NCI-H1694 (cell line): Measurements from ENCODE around the gene SMIM29.

Experiments used
- DNase-seq: peaks from one replicate; lab custom pipeline; 2025; lab: John Stamatoyannopoulos, UW

Gene SMIM29

GRCh38 chr6:34240329-34241248, 8.2 kb downstream of the SMIM29 start:
- no peak for DNase-seq

- no peak for DNase-seq
Observed at GRCh38 chr6:34239893-34240292, 8.9 kb downstream of the SMIM29 start.

- no peak for DNase-seq
Observed at GRCh38 chr6:34239500-34239825, 9.3 kb downstream of the SMIM29 start.

GRCh38 chr6:34238585-34239499, 10.0 kb downstream of the SMIM29 start:
- DNase-seq, result no peak

GRCh38 chr6:34237722-34238584, 10.9 kb downstream of the SMIM29 start:
- no peak for DNase-seq

GRCh38 chr6:34237316-34237721, 11.5 kb downstream of the SMIM29 start:
- DNase-seq, result no peak

- DNase-seq, result peak; percentile 60
Observed at GRCh38 chr6:34236443-34237315, 12.1 kb downstream of the SMIM29 start, which contains the start of gene HMGA1. HMGA1 (plus strand) TSS chr6:34236873; CDS start chr6:34240781, 3,908 bp downstream.

GRCh38 chr6:34236131-34236442, 12.7 kb downstream of the SMIM29 start:
- DNase-seq, result no peak

- no peak for DNase-seq
Observed at GRCh38 chr6:34235307-34236130, 13.3 kb downstream of the SMIM29 start.

- DNase-seq, result no peak
Observed at GRCh38 chr6:34234667-34235306, 14.0 kb downstream of the SMIM29 start.

GRCh38 chr6:34233867-34234266, 14.9 kb downstream of the SMIM29 start:
- no peak for DNase-seq

GRCh38 chr6:34232901-34233300, 15.9 kb downstream of the SMIM29 start:
- DNase-seq, result no peak

GRCh38 chr6:34231566-34232336, 17.1 kb downstream of the SMIM29 start:
- no peak for DNase-seq

- no peak for DNase-seq
Observed at GRCh38 chr6:34230653-34231371, 18.0 kb downstream of the SMIM29 start.

GRCh38 chr6:34229877-34230276, 18.9 kb downstream of the SMIM29 start:
- DNase-seq, result no peak

GRCh38 chr6:34227761-34228421, 20.9 kb downstream of the SMIM29 start:
- no peak for DNase-seq

- no peak for DNase-seq
Observed at GRCh38 chr6:34226731-34227586, 21.8 kb downstream of the SMIM29 start.
